SK-MEL-5 (cell line): ENCODE measurements around the gene SPHK2. TPM values are rescaled to one million over a fixed set of nuclear protein-coding genes. Genes with fewer than 3 reads are reported as not detected.

Experiments
- DNase-seq: peaks from one replicate; pipeline ENCODE4 v3.0.0-alpha.2; 2016; ENCODE audit warnings: low read depth, low spot score
- in situ Hi-C: cut with HindIII; loops from 2 replicates; pipeline ENCODE4 v1.10.0; 2016; ENCODE audit warnings: low sequenced_read_pairs, high pct_unique_total_duplicates, low pct_unique_long_range_greater_than_20kb
- total RNA-seq: library from RNA; depleted of rRNA; stranded (reverse); fragments of >200 nt; shearing (Covaris generic); gene quantifications from 2 replicates; pipeline ENCODE4 v1.2.3, GENCODE V29; 2014

The SPHK2 gene
- total RNA-seq, 1 experiment from 2014 or later: 4.8 TPM

DNA sequence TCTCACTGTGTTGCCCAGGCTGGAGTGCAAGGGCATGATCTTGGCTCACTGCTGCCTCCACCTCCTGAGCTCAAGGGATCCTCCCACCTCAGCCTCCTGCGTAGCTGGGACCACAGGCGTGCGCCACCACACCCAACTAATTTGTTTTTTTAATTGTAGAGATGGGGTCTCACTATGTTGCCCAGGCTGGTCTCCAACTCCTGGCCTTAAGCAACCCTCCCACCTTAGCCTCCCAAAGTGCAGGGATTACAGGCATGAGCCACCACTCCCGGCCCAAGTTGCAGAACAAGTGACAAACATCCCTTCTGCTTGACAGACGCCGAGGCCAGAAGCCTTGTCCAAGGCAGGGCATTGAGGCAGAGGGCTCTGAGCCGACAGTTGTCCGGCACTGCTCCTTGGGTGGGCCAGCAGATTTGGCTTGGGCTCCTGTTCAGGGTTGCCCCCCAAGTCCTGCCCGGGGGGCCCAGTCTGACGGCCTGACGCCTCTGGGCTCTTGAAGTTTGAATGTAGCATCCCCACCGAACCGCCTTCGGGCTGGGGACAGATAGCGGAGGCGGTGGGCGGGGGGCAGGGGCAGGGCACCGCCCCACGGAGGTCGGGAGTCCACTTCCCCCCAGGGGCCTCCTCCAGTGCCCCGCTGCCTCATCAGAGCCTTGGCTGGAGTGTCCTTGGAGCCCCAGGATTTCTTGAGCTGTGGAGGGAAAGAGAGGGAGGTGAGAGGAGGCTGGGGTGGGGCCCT, 18.5 kb upstream of the SPHK2 start:
- DNase-seq: no peak
- in situ Hi-C loops: no loop called here

DNA sequence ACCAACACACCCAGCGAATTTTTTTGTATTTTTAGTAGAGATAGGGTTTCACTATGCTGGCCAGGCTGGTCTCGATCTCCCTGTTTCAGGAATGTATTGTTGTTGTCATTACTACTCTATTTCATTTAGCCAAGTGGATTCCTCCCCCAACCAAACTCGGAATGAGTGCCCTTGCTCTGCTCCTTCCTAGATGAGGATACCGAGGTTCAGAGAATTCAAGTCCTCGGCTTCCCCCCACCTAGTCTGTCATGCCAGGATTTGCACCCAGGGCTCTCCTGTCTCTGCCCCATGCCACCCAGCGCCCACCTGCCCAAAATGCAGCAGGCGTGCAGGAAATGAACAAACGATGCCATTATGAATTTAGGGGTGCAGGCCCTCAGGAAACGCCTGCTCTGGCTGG, 16.3 kb upstream of the SPHK2 start:
- DNase-seq: no peak
- in situ Hi-C loops: no loop called here

DNA sequence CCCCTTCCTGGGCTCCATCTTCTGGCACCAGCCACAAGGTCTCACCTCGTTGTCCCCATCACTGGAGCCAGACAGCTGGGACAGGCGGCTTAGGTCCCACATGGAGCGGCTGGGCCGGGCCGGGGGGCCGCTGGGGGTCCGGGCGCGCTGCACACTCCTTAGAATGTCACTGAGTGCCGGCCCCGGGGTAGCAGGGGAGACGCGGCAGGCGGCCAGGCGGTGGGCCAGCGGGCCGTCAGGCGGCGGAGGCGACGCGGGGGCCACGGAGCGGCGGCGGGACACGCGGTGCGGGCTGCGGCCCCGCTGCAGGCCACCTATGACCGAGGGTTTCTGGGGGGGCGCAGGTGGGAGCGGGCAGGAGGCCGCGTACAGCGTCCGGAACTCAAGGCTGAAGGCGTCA, 15.9 kb upstream of the SPHK2 start:
- no peak for DNase-seq
- in situ Hi-C loops: no loop called here

DNA sequence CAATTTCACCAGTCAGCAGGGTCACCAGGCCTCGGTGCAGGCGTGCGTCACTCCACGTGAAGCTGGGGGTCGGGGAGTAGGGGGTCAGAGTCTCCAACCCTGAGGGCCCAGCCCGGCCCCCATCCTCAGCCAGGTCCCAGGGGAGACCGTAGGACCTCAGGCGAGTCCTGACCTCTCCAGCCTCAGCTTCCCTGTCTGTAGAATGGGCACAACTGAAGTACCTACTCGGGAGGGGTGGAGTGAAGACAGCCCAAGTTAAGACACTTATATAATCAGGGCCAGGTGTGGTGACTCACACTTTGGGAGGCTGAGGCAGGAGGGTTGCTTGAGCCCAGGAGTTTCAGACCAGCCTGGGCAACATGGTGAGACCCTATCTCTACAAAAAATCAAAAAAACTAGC, 15.5 kb upstream of the SPHK2 start:
- in situ Hi-C loops: no loop called here
- DNase-seq: no peak

DNA sequence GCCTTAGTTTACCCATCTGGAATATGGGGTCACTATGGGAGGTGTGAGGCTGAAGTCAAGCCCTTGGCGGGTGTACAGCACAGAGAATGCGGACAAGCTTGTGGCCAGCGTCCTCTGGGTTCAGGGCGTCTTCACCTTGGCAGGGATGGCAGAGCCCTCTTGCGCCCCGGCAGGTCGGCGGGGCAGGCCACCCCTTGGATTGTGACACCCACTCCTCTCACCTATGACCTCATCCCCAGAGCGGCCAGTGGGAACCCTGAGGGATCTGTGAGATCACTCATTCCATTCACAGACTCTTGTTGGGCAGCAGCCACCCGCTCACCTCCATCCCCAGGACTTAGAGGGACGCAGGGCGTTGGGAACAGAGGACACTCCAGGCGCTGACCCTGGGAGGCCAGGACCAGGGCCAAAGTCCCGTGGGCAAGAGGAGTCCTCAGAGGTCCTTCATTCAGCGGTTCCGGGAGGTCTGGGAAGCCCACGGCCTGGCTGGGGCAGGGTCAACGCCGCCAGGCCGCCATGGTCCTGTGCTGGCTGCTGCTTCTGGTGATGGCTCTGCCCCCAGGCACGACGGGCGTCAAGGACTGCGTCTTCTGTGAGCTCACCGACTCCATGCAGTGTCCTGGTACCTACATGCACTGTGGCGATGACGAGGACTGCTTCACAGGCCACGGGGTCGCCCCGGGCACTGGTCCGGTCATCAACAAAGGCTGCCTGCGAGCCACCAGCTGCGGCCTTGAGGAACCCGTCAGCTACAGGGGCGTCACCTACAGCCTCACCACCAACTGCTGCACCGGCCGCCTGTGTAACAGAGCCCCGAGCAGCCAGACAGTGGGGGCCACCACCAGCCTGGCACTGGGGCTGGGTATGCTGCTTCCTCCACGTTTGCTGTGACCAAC, 12.6 kb upstream of the SPHK2 start, which contains the start of gene SPACA4:
Gene SPACA4 (plus strand): TSS at position 280 of the 896 bp plus-strand sequence. CDS start 237 bp downstream, at position 517.
- in situ Hi-C loops: no loop called here
- no peak for DNase-seq

DNA sequence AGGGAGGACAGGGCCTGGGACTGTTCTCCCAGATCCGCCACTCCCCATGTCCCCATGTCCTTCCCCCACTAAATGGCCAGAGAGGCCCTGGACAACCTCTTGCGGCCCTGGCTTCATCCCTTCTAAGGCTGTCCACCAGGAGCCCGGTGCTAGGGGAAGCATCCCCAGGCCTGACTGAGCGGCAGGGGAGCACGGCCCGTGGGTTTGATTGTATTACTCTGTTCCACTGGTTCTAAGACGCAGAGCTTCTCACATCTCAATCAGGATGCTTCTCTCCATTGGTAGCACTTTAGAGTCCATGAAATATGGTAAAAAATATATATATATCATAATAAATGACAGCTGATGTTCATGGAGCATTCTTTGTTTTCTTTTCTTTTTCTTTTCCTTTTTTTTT, 11.9 kb upstream of the SPHK2 start:
- no peak for DNase-seq

DNA sequence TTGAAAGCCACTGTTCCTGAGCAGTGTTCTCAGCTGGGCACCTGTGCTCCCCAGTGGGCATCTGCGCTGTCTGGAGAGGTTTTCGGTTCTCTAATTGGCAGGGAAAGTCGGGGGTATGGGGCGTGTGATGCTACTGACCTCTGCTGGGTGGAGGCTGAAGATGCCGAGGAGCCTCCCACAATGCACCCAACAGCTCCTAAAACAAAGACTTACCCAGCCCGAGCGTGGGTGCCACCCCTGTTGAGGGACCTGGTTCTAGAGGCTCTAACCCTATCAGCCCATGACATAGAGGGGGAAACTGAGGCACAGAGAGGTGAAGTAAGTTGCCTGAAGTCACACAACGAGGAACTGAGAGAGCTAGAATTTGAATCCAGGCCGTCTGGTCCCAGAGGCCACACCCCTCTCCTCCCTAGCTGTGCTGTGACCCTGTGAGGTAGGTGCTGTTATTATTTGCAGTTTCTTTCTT, 10.5 kb upstream of the SPHK2 start:
- peak; percentile 72 for DNase-seq
- in situ Hi-C loops: no loop called here

More for the DNA sequence above, 11.9 kb upstream of the SPHK2 start:
- in situ Hi-C loops: no loop called here

DNA sequence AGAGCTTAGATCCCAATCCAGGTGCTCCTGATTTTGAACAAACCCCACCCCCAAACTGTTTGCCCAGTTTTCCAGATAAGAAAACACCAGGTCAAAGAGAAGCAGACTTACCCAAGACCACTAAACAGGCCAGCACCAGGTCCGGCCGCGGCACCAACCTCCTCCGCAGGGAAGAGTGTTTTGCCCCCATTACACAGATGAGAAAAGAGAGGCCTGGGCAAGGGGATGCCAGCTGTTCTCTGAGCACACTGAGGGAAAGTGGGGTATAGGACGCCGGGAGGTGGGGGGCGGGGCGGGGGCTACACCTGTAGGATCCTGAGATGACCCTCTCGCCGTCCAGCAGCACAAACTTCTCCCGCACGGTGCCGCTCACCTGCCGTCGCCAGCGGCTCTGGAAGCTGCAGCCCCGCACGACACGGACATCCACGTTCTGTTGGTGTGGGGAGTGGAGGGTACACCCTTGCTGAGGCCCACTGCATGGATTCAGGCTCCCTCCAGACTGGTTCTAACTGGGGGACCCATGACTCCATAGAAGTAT, 9.7 kb upstream of the SPHK2 start:
- in situ Hi-C loops: no loop called here
- DNase-seq: no peak

DNA sequence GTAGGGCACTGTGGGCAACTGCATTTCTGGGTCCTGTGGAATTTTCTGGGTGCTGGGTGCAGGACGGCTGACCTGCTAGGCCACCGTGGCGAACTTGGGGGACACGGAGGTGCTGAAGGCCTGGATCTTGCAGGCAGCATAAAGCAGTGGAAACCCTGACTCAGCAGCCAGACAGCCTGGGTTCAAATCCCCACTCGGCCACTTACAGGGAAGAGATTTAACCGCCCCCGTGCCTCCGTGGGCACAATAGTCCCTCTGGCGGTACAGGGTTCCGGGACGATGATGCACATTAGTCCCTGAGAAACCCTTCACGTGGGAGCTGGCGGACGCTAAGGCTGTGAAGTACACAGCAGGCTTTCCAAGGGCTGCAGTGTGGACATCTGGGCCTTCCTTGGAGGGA, 7.4 kb upstream of the SPHK2 start:
- no peak for DNase-seq
- in situ Hi-C loops: no loop called here

DNA sequence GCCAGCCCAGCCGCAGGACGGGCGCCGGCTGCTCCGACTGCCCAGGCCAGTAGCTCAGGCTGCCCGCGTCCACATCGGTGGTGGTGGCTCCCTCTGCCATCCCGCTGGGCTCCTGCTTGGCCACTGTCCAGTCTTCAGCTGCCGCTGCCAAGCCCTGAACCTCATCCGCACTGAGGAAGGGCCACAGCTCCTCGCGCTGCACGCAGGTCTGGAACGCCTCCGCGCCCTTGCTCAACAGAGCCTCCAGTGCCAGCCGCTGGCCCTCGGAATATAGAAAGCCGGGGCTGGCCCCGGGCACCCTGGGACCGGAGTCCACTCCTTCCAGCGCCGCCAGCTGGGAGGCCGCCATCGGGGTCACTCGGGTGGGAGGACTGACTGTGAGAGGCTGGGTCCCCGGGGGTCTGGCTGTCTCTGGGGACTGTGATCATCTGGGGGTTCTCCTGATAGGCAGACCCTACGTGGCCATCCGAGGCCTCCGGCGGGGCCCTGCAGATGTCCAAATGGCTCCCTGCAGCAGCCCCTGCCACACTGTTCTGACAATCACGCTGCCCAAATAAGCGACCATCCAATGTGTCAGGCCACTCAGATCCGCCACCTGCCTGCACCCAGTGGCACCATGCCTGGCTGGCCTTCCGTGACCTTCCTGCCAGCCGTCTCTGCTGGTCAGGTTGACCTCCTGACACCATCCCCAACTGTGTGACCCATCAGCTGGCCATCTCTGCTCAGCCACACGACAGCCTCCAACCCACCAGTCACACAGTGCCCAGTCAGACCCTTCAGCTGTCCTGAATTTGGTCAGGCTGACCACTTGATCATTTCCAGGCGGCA, 6.1 kb upstream of the SPHK2 start:
- in situ Hi-C loops: no loop called here
- DNase-seq: no peak

DNA sequence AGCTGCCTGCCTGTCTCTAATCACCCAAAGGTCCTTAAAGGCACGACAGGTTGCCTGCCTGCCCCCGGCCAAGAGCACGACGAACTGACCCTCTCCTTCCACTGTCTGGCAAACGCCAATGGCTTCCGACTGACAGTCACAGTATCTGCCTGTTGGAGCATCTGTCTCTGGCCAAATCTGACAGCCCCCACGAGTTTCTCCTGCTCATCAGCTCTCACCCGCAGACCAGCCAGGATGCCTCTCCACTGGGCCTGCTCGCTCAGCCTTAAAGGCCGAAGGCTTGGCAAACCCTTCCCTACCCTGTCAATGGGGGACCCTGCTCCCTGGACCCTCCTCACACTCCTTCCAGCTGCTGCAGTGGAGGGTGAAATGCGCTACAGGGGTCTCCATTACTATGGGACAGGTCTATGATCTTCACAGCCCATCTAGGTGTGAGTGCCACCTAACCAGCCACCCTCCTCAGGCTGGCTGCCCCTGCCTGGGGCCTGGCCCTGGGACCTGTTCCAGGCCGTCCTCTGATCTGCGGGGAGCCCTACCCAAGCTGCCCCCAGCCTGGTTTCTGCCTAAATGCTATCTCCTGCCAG, 5.4 kb upstream of the SPHK2 start:
- DNase-seq: no peak
- in situ Hi-C loops: no loop called here

DNA sequence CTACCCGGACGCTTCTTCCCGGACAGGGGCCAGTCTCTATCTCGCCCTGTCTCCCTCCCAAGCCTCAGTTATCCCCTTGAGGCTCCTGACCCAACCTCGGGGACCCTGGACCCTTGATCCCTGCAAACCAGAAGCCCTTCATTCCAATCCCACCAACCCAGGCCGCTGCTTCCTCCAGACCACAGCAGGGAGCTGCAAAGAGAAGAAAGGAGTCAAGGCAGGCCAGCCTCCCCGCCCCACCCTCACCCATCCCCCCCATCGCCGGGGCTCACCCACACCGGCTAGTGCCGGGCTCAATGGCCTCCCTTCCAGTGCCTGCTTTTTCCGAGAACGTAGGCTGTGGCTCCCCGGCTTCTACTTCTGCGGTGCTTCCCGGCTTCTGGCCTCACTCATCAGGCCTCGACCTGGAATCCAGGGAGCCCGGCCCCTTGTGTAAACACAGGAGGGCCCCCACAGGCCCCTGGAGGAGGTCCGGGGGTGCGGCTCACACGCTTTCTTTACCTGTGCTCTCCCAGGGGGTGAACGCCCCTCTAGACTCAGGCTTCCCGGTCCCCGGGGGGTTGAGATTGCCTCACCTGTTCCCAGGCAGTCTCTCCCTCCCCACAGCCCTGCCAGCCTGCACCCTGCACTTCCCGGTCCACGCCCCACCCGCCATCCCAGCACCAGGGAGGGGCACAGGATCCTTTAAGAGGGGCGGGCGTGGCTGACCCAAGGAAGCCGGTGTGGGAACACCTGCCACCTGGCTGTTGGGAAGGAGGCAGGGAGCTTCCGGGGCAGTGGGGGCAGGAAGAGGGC, 4.7 kb upstream of the SPHK2 start, which contains the start of gene FAM83E:
Gene FAM83E (minus strand): TSS at position 641 of the 795 bp plus-strand sequence. CDS start 1,704 bp downstream, outside the sequence.
- no peak for DNase-seq
- in situ Hi-C loops: no loop called here

DNA sequence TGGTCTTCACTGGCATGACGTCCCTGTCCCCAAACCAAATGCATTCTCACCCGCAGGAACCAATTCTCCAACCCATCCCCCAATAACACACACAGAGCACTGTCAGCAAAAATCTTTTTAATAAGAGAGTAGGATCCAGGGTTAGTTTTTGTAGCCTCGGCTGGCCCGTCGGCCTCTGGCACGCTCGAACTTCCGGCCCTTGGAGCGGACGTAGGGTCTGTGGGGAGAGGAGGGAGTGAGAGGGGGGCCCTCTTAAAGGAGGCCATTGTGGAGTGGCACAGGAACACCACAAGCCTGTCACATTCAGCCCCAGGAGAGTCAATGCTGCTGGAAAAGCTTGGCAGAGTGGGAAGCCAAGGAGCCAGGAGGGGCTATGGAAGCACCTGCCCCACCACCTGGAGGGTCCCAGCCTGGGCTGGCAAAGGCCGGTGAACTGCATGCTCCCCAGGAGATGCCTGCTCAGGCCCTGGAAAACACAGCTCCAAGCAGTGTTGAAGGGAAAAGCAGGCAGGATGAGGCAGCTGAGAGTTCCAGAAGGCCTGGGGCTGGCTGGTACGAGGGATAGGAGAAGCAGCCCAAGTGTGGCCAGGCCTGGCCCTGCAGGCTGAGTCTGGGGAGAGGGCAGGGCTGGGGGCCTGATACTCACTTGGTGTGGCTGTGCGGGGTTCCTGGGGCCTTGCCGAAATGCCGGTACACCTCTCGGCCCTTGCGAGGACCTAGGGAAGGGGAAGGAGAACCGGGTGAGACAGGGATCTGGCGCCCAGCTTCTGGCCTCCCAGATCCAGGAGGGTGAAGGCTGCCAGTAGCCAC, 3.9 kb upstream of the SPHK2 start:
- in situ Hi-C loops: no loop called here
- DNase-seq: no peak

DNA sequence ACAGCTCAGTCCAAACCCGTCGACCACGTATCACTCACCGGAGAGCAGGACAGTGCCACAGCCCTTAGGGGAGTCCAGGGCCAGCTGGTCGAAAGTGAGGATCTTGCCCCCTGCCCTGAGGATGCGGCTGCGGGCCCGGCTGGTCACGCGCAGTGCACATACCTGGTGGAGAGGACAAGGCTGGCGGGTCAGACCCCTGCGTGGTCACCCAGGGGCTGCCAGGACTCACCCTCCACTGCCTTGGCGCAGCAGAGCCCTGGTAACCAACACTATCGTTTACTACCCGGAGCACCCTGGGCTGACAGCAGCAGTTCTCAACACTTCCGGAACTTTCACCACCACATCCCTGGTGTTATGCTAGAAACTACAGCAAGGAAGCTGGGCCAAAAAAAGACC, 3.3 kb upstream of the SPHK2 start:
- in situ Hi-C loops: no loop called here
- DNase-seq: no peak

DNA sequence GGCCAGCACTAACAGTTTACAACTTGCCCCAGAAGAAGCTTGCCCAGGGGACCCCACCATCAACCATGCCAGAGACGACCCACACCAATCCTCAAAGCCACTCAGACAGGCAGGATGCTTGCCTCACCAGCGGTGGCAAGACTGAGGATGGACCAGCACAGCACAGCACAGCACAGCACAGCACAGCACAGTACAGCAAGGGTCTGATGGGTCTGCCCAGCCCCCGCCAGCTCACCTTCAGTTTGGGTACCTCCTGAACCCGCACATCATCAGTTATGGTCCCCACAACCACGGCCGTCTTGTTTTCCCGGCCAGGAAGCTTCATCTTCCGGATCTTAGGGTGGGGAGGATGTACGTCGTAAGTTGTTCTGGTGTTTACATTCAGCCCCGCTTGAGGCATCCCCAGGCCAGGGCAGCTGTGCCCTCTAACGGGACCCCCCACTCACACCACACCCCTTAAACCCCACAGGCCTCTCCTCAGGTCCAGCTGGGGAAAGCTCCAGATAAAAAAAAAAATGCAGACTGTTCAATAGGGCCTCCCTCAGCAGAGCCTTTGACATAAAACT, 2.7 kb upstream of the SPHK2 start:
- no peak for DNase-seq
- in situ Hi-C loops: no loop called here
